GM12878 (cell line): ENCODE data around the gene NPDC1. TPM values are rescaled to one million over a fixed set of nuclear protein-coding genes. Genes with fewer than 3 reads are reported as not detected.

Experiments
- ASH2L ChIP-seq: fragments of 300-600, 200-600 bp; sonication (generic); IDR thresholded peaks from 2 replicates; pipeline ENCODE4 v1.6.1; 2017; ENCODE audit warnings: low read depth, mild to moderate bottlenecking, borderline replicate concordance
- CHD2 ChIP-seq: IDR thresholded peaks from 2 replicates; pipeline ENCODE4 v1.6.1; 2011; ENCODE audit warnings: low read depth, low read length, improper control_type of control experiment, borderline replicate concordance
- IRF4 ChIP-seq: IDR thresholded peaks from 2 replicates; pipeline ENCODE4 v1.6.1; 2011; ENCODE audit warnings: low read depth, low read length
- WRNIP1 ChIP-seq: IDR thresholded peaks from 2 replicates; pipeline ENCODE4 v1.6.1; 2011; ENCODE audit warnings: low read depth, low read length, improper control_type of control experiment, borderline replicate concordance
- polyA plus RNA-seq, 11 experiments: library from polyadenylated mRNA; depleted of rRNA in 4 of 11; unstranded in 6 of 11; stranded (reverse) in 5 of 11; fragments of >200 nt; fragmentation: Nextera tagmentation in 4 of 11; fragmentation: Illumina TruSeq in 1 of 11; extraction: Ambion mirVana in 4 of 11; extraction: Trizol in 1 of 11; gene quantifications; 1 replicate in 1 of 11; 2 replicates in 10 of 11; pipeline versions ENCODE4 v1.2.1 to v1.2.3, GENCODE V29; 2011 to 2016; ENCODE audit warnings: inconsistent platforms in 2 of 11, missing spikeins in 2 of 11, low read depth in 1 of 11
- total RNA-seq, 4 experiments: library from RNA; depleted of rRNA in 3 of 4; stranded (reverse); fragments of >200 nt in 3 of 4; fragmentation: Illumina TruSeq in 1 of 4; extraction: Trizol in 1 of 4; gene quantifications; 2 replicates each; pipeline versions ENCODE4 v1.2.1 to v1.2.3, GENCODE V29; 2013 to 2021
- TF ChIP-seq, protein P1 (sequence below): fragments of 450-650 bp; formaldehyde crosslinking; IDR thresholded peaks from 2 replicates; pipeline ENCODE4 v1.5.0; 2022; ENCODE audit warnings: mild to moderate bottlenecking, missing genetic modification characterization
- TF ChIP-seq, protein P2 (sequence below): fragments of 450-650 bp; IDR thresholded peaks from 2 replicates; pipeline ENCODE4 v1.6.1; 2017; ENCODE audit warnings: antibody characterized with exemption, mild to moderate bottlenecking, moderate library complexity

Gene NPDC1
- total and polyA plus RNA-seq, 10 of the 15 experiments (the other 5 are each of a cell fraction or from before 2014, with no cell fraction given), result 0.04 to 1.7 (median 0.77) TPM; not detected in 2

DNA sequence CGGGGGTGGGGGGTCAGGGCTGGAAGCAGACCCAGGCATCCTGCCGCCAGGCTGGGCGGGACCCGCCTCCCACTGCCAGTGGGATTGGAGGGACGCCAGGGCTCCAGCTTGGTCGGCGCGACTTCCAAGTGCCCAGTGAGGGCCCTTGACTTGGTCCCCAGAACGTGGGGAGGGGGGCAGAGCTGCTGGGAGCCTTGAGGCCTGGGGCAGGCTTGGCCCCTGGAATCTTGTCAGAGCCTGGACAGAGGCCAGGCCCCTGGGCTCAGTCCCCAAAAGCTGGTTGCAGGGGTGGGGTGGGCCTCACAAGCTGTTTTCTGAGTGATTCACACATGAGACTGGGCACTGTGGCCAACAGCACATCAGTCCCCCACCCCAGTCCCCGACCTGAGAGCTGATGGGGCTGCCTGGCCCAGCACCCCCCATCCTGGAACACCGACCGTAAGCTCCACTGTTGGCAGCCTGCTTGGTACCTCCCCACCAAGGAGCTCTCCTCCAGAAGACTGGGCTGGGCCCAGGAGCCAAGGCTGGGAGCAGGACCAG is 50.1 kb downstream of the NPDC1 start (continued):
- TF ChIP-seq, protein P1, sequence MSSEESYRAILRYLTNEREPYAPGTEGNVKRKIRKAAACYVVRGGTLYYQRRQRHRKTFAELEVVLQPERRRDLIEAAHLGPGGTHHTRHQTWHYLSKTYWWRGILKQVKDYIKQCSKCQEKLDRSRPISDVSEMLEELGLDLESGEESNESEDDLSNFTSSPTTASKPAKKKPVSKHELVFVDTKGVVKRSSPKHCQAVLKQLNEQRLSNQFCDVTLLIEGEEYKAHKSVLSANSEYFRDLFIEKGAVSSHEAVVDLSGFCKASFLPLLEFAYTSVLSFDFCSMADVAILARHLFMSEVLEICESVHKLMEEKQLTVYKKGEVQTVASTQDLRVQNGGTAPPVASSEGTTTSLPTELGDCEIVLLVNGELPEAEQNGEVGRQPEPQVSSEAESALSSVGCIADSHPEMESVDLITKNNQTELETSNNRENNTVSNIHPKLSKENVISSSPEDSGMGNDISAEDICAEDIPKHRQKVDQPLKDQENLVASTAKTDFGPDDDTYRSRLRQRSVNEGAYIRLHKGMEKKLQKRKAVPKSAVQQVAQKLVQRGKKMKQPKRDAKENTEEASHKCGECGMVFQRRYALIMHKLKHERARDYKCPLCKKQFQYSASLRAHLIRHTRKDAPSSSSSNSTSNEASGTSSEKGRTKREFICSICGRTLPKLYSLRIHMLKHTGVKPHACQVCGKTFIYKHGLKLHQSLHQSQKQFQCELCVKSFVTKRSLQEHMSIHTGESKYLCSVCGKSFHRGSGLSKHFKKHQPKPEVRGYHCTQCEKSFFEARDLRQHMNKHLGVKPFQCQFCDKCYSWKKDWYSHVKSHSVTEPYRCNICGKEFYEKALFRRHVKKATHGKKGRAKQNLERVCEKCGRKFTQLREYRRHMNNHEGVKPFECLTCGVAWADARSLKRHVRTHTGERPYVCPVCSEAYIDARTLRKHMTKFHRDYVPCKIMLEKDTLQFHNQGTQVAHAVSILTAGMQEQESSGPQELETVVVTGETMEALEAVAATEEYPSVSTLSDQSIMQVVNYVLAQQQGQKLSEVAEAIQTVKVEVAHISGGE (CRISPR knock-in tag), result no peak
- TF ChIP-seq CHD2, result no peak
- TF ChIP-seq, protein P2, sequence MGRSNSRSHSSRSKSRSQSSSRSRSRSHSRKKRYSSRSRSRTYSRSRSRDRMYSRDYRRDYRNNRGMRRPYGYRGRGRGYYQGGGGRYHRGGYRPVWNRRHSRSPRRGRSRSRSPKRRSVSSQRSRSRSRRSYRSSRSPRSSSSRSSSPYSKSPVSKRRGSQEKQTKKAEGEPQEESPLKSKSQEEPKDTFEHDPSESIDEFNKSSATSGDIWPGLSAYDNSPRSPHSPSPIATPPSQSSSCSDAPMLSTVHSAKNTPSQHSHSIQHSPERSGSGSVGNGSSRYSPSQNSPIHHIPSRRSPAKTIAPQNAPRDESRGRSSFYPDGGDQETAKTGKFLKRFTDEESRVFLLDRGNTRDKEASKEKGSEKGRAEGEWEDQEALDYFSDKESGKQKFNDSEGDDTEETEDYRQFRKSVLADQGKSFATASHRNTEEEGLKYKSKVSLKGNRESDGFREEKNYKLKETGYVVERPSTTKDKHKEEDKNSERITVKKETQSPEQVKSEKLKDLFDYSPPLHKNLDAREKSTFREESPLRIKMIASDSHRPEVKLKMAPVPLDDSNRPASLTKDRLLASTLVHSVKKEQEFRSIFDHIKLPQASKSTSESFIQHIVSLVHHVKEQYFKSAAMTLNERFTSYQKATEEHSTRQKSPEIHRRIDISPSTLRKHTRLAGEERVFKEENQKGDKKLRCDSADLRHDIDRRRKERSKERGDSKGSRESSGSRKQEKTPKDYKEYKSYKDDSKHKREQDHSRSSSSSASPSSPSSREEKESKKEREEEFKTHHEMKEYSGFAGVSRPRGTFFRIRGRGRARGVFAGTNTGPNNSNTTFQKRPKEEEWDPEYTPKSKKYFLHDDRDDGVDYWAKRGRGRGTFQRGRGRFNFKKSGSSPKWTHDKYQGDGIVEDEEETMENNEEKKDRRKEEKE, result no peak
- TF ChIP-seq ASH2L, result no peak
- no peak for TF ChIP-seq WRNIP1
- TF ChIP-seq IRF4, result no peak
